WTC11 (cell line): Measurements from ENCODE around the gene ATXN7.

ENCODE experiments used
- JUN ChIP-seq: sonication (generic); formaldehyde crosslinking; IDR thresholded peaks from 2 replicates; pipeline ENCODE4 v1.8.0; 2023; ENCODE audit warnings: mild to moderate bottlenecking, missing genetic modification reagents
- NFE2L1 ChIP-seq: sonication (generic); formaldehyde crosslinking; IDR thresholded peaks from 2 replicates; pipeline ENCODE4 v1.8.1; 2023; ENCODE audit warnings: missing genetic modification reagents
- RELA ChIP-seq: sonication (generic); formaldehyde crosslinking; IDR thresholded peaks from 2 replicates; pipeline ENCODE4 v1.8.1; 2022; ENCODE audit warnings: missing genetic modification reagents, mild to moderate bottlenecking, borderline replicate concordance
- SP1 ChIP-seq: sonication (generic); formaldehyde crosslinking; conservative IDR thresholded peaks from 2 replicates; pipeline ENCODE4 v1.8.1; 2022; ENCODE audit warnings: missing genetic modification reagents
- TF ChIP-seq, protein P1 (sequence below): fragments of 200-600 bp; IDR thresholded peaks from 2 replicates; pipeline ENCODE4 v1.8.0; 2022; ENCODE audit warnings: antibody characterized with exemption
- TF ChIP-seq, protein P2 (sequence below): fragments of 250-450 bp; sonication (Bioruptor Pico); IDR thresholded peaks from 2 replicates; pipeline ENCODE4 v2.1.2; 2022; ENCODE audit warnings: mild to moderate bottlenecking, moderate library complexity
- TF ChIP-seq, protein P3 (sequence below): sonication (generic); formaldehyde crosslinking; IDR thresholded peaks from 2 replicates; pipeline ENCODE4 v1.8.1; 2023; ENCODE audit warnings: mild to moderate bottlenecking, moderate library complexity, missing genetic modification reagents
- TF ChIP-seq, protein P4 (sequence below): sonication (generic); formaldehyde crosslinking; IDR thresholded peaks from 2 replicates; pipeline ENCODE4 v1.8.0; 2022; ENCODE audit warnings: mild to moderate bottlenecking, missing genetic modification reagents
- TF ChIP-seq, protein P5 (sequence below): sonication (generic); formaldehyde crosslinking; IDR thresholded peaks from 2 replicates; pipeline ENCODE4 v1.8.0; 2023; ENCODE audit warnings: missing genetic modification reagents, mild to moderate bottlenecking, borderline replicate concordance

DNA sequence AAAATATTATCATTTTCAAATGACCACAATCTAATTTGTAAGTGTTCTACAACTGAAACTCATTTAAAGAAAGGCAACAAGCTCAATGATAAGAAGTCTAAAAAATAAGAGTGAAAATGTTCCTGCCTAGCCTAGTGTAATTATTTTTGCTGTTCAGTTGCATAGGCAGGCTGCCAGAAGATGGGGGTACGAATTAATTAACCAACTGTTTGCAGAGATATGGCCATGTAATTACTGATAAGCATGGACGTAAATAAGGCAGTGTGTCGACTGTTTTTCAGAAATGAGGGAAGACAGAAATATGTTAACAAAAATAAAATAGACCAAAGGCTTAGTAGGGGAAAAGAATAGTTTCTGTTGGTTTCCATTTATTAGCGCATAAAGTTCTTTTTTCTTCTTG, 73.3 kb downstream of the ATXN7 start:
- no peak for TF ChIP-seq SP1 (CRISPR knock-in tag)
- TF ChIP-seq, protein P1, sequence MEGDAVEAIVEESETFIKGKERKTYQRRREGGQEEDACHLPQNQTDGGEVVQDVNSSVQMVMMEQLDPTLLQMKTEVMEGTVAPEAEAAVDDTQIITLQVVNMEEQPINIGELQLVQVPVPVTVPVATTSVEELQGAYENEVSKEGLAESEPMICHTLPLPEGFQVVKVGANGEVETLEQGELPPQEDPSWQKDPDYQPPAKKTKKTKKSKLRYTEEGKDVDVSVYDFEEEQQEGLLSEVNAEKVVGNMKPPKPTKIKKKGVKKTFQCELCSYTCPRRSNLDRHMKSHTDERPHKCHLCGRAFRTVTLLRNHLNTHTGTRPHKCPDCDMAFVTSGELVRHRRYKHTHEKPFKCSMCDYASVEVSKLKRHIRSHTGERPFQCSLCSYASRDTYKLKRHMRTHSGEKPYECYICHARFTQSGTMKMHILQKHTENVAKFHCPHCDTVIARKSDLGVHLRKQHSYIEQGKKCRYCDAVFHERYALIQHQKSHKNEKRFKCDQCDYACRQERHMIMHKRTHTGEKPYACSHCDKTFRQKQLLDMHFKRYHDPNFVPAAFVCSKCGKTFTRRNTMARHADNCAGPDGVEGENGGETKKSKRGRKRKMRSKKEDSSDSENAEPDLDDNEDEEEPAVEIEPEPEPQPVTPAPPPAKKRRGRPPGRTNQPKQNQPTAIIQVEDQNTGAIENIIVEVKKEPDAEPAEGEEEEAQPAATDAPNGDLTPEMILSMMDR = no peak
- TF ChIP-seq, protein P2, sequence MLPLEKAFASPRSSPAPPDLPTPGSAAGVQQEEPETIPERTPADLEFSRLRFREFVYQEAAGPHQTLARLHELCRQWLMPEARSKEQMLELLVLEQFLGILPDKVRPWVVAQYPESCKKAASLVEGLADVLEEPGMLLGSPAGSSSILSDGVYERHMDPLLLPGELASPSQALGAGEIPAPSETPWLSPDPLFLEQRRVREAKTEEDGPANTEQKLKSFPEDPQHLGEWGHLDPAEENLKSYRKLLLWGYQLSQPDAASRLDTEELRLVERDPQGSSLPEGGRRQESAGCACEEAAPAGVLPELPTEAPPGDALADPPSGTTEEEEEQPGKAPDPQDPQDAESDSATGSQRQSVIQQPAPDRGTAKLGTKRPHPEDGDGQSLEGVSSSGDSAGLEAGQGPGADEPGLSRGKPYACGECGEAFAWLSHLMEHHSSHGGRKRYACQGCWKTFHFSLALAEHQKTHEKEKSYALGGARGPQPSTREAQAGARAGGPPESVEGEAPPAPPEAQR (CRISPR knock-in tag) = no peak
- TF ChIP-seq JUN (CRISPR knock-in tag) = no peak
- TF ChIP-seq, protein P3, sequence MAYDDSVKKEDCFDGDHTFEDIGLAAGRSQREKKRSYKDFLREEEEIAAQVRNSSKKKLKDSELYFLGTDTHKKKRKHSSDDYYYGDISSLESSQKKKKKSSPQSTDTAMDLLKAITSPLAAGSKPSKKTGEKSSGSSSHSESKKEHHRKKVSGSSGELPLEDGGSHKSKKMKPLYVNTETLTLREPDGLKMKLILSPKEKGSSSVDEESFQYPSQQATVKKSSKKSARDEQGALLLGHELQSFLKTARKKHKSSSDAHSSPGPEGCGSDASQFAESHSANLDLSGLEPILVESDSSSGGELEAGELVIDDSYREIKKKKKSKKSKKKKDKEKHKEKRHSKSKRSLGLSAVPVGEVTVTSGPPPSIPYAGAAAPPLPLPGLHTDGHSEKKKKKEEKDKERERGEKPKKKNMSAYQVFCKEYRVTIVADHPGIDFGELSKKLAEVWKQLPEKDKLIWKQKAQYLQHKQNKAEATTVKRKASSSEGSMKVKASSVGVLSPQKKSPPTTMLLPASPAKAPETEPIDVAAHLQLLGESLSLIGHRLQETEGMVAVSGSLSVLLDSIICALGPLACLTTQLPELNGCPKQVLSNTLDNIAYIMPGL (CRISPR knock-in tag) = no peak
- TF ChIP-seq, protein P4, sequence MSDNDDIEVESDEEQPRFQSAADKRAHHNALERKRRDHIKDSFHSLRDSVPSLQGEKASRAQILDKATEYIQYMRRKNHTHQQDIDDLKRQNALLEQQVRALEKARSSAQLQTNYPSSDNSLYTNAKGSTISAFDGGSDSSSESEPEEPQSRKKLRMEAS = no peak
- TF ChIP-seq RELA = no peak
- no peak for TF ChIP-seq NFE2L1 (CRISPR knock-in tag)
- TF ChIP-seq, protein P5, sequence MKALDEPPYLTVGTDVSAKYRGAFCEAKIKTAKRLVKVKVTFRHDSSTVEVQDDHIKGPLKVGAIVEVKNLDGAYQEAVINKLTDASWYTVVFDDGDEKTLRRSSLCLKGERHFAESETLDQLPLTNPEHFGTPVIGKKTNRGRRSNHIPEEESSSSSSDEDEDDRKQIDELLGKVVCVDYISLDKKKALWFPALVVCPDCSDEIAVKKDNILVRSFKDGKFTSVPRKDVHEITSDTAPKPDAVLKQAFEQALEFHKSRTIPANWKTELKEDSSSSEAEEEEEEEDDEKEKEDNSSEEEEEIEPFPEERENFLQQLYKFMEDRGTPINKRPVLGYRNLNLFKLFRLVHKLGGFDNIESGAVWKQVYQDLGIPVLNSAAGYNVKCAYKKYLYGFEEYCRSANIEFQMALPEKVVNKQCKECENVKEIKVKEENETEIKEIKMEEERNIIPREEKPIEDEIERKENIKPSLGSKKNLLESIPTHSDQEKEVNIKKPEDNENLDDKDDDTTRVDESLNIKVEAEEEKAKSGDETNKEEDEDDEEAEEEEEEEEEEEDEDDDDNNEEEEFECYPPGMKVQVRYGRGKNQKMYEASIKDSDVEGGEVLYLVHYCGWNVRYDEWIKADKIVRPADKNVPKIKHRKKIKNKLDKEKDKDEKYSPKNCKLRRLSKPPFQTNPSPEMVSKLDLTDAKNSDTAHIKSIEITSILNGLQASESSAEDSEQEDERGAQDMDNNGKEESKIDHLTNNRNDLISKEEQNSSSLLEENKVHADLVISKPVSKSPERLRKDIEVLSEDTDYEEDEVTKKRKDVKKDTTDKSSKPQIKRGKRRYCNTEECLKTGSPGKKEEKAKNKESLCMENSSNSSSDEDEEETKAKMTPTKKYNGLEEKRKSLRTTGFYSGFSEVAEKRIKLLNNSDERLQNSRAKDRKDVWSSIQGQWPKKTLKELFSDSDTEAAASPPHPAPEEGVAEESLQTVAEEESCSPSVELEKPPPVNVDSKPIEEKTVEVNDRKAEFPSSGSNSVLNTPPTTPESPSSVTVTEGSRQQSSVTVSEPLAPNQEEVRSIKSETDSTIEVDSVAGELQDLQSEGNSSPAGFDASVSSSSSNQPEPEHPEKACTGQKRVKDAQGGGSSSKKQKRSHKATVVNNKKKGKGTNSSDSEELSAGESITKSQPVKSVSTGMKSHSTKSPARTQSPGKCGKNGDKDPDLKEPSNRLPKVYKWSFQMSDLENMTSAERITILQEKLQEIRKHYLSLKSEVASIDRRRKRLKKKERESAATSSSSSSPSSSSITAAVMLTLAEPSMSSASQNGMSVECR = no peak
